KMS-11 (cell line): Measurements from ENCODE around the gene CYTH3.
"Not testable (repeated sequence)": the region's sequence is repeated elsewhere in the genome, so short reads cannot be mapped to it uniquely, and the experiment has no call there.

ENCODE experiments used
- H2AFZ ChIP-seq: fragments of 200-600 bp; sonication (generic); 2 replicates; pipeline ENCODE4 v1.6.1; 2016; ENCODE audit warnings: antibody characterized with exemption, mixed run types, low read depth
- H3K27ac ChIP-seq: fragments of 200-600 bp; sonication (generic); 2 replicates; pipeline ENCODE4 v1.6.1; 2016; ENCODE audit warnings: mild to moderate bottlenecking, mixed run types
- H3K27me3 ChIP-seq: fragments of 200-600 bp; sonication (generic); 2 replicates; pipeline ENCODE4 v1.6.1; 2017; ENCODE audit warnings: mild to moderate bottlenecking, low read depth, mixed run types, moderate library complexity; ENCODE audit not compliant: insufficient read depth
- H3K36me3 ChIP-seq: fragments of 200-600 bp; sonication (generic); 2 replicates; pipeline ENCODE4 v1.6.1; 2017; ENCODE audit warnings: mild to moderate bottlenecking, mixed run types; ENCODE audit not compliant: insufficient read depth
- H3K4me1 ChIP-seq: fragments of 200-600 bp; sonication (generic); 2 replicates; pipeline ENCODE4 v1.6.1; 2016; ENCODE audit warnings: mild to moderate bottlenecking, low read depth, mixed run types; ENCODE audit not compliant: poor library complexity, severe bottlenecking
- H3K4me2 ChIP-seq: fragments of 200-600 bp; sonication (generic); 2 replicates; pipeline ENCODE4 v1.7.0; 2016; ENCODE audit warnings: mild to moderate bottlenecking, mixed run types
- H3K4me3 ChIP-seq: fragments of 200-600 bp; sonication (generic); IDR thresholded peaks from 2 replicates; pipeline ENCODE4 v1.6.1; 2017; ENCODE audit warnings: low read depth, low read length, mixed read lengths; ENCODE audit not compliant: insufficient read depth
- H3K79me2 ChIP-seq: fragments of 200-600 bp; sonication (generic); 2 replicates; pipeline ENCODE4 v1.6.1; 2016; ENCODE audit warnings: low read depth, mixed run types; ENCODE audit not compliant: insufficient read depth
- H3K9ac ChIP-seq: fragments of 200-600 bp; sonication (generic); 2 replicates; pipeline ENCODE4 v1.6.1; 2016; ENCODE audit warnings: mild to moderate bottlenecking, mixed run types
- H4K20me1 ChIP-seq: fragments of 200-600 bp; sonication (generic); 2 replicates; pipeline ENCODE4 v1.6.1; 2016; ENCODE audit warnings: mild to moderate bottlenecking, mixed run types; ENCODE audit not compliant: insufficient read depth
- TF ChIP-seq, protein P1 (sequence below): fragments of 200-600 bp; sonication (generic); conservative IDR thresholded peaks from 2 replicates; pipeline ENCODE4 v1.6.1; 2017; ENCODE audit warnings: low read depth, mild to moderate bottlenecking, antibody characterized with exemption, low read length, moderate library complexity, mixed read lengths

The CYTH3 gene

DNA sequence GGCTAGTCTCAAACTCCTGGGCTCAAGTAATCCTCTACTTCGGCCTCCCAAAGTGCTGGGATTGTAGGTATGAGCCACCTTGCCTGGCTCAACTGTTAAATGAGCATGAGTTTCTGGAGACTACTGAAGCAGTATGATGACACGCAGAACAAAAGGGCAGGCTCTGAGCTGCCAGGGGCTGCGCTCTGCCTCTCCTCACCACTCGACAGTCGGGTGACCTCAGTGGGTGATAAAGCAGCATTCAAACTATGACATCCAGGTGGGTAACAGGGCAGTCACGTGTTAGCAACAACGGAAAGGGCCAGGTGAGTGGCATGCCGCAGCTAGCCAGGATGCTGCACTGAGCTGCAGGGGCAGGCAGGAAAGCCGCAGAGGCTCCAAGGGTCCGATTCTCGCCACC is 71.5 kb downstream of the CYTH3 start:
- Histone ChIP-seq H3K4me2 (no peak overlapping the region), H3K4me3 (no peak overlapping the region), H3K79me2 (no peaks in the 10 kb centered on the region), H3K27ac (no peak overlapping the region), H3K4me1 (no peaks in the 10 kb centered on the region), H4K20me1 (no peaks in the 10 kb centered on the region), H3K9ac (no peak overlapping the region), H3K27me3 (no peaks in the 10 kb centered on the region), H2AFZ (no peak overlapping the region), H3K36me3 (no peaks in the 10 kb centered on the region)
- TF ChIP-seq, protein P1, sequence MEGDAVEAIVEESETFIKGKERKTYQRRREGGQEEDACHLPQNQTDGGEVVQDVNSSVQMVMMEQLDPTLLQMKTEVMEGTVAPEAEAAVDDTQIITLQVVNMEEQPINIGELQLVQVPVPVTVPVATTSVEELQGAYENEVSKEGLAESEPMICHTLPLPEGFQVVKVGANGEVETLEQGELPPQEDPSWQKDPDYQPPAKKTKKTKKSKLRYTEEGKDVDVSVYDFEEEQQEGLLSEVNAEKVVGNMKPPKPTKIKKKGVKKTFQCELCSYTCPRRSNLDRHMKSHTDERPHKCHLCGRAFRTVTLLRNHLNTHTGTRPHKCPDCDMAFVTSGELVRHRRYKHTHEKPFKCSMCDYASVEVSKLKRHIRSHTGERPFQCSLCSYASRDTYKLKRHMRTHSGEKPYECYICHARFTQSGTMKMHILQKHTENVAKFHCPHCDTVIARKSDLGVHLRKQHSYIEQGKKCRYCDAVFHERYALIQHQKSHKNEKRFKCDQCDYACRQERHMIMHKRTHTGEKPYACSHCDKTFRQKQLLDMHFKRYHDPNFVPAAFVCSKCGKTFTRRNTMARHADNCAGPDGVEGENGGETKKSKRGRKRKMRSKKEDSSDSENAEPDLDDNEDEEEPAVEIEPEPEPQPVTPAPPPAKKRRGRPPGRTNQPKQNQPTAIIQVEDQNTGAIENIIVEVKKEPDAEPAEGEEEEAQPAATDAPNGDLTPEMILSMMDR, result no peak

DNA sequence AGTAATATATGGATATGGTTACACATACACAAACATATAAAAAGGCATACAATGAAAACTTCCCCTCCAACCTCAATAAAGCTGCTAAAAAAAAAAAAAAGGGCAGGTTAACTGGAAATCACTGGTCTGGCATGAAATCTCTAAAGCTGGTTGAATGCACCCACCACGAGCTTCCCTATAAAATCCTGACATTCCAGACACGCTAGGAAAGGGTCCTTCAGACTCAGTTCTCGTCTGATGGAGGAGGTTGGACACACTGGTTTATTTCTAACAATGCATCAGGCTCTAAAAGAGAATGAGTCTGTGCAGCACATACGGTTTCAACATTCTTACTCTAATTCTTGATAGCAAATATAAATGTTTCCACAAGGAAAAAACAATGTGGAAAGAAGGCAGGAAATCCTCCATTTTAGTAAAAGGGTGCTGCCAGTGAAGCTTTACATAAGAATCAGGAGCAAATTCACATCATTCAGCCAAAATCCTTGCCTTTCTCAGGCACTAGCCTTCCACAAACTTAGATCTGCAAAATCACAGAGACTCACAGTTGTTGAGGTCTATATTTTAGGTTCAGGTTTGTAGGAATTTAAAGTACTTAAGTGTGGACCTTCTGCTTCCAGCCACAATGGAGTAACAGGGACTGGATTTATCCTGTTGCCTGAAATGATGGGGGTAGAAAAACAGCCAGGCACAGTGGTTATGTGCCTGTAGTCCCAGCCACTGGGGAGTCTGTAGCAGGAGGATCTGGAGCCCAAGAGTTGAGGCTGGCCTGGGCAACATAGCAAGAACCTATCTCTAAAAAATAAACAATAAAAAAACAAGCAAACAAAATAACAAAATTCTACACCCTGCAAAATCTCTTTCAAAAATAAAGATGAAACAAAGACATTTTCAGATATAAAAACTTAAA is 73.5 kb downstream of the CYTH3 start:
- Histone ChIP-seq H2AFZ (no peak overlapping the region), H3K27ac (no peak overlapping the region), H3K9ac (no peak overlapping the region), H3K4me1 (no peaks in the 10 kb centered on the region), H3K79me2 (no peaks in the 10 kb centered on the region), H4K20me1 (no peaks in the 10 kb centered on the region), H3K4me2 (no peak overlapping the region), H3K36me3 (no peaks in the 10 kb centered on the region), H3K27me3 (no peaks in the 10 kb centered on the region), H3K4me3 (no peak overlapping the region)
- TF ChIP-seq, protein P1, result no peak

DNA sequence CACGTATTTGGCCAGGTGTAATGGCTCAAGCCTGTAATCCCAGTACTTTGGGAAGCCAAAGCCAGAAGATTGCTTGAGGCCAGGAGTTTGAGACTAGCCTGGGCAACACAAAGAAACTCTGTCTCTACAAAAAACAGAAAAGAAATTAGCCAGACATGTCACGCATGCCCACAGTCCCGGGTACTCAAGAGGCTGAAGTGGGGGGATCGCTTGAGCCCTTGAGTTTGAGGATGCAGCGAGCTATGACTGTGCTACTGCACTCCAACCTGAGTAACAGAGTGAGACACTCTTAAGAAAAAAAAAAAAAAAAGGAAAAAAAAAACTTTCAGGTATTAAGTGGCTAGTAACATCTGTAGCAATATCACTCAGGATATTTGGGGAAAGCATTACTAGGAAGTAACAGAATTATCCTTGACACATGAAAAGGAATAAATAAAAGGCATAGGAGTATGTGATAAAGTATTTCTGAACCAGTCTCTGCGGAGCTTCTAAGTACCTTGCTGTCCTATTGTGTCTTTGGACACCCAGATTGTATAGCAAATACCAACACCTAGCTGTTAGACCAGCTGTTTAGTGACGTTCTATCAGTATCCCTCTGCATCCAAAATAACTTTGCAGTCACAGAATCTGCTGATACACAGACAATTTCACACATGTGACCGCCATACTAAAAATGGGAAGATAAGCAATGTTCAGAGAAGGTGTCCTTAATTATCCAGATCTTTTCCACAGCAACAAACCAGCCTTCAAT is 74.4 kb downstream of the CYTH3 start:
- Histone ChIP-seq H3K4me2 (no peak overlapping the region), H3K27ac (no peak overlapping the region), H3K4me1 (no peaks in the 10 kb centered on the region), H2AFZ (no peak overlapping the region), H3K79me2 (no peaks in the 10 kb centered on the region), H3K36me3 (no peaks in the 10 kb centered on the region), H3K4me3 (no peak overlapping the region), H3K9ac (no peak overlapping the region), H3K27me3 (no peaks in the 10 kb centered on the region), H4K20me1 (no peaks in the 10 kb centered on the region)
- TF ChIP-seq, protein P1, result no peak

DNA sequence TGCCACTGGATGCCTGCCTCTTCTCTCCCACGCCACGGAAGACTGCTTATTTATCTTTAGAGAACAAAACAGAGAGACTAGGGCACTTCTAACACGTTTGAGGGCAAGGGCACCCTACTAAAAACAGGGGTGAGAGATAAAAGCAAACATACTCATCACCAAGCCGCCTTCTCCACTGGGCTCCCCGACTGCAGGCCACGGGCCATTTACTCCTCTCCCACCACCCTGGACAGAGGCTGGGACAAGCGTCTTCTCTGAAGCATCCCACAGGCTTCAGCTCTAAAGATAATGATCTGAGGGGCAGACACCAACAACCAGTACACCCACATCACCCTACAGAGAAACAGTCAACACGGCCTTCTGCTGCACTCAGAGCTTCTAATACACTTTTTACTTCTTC is 78.7 kb downstream of the CYTH3 start:
- H3K27me3 ChIP-seq, result no peaks in the 10 kb centered on the region
- no peaks in the 10 kb centered on the region for H4K20me1 ChIP-seq
- no peaks in the 10 kb centered on the region for H3K79me2 ChIP-seq
- H3K36me3 ChIP-seq, result no peaks in the 10 kb centered on the region
- no peak overlapping the region for H3K9ac ChIP-seq
- no peak overlapping the region for H2AFZ ChIP-seq
- H3K27ac ChIP-seq, result no peak overlapping the region
- H3K4me3 ChIP-seq, result no peak overlapping the region
- H3K4me2 ChIP-seq, result no peak overlapping the region
- H3K4me1 ChIP-seq, result no peaks in the 10 kb centered on the region
- TF ChIP-seq, protein P1, result no peak

DNA sequence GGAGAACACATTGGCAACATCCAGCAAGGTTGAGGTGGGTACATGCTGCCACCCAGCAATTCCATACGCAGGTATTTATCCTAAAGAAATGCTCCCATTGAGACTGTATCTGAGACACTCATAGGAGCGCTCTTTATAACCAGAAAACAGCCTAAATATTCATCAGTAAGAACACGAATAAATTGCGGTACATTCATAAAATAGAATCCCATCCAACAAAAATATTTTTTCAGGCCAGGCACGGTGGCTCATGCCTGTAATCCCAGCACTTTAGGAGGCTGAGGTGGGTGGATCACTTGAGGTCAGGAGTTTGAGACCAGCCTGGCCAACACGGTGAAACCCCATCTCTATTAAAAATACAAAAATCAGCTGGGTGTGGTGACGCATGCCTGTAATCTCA is 81.9 kb downstream of the CYTH3 start:
- not testable (repeated sequence) for H4K20me1 ChIP-seq

More for the DNA sequence above, 81.9 kb downstream of the CYTH3 start:
- not testable (repeated sequence) for H3K27me3 ChIP-seq, H3K4me3 ChIP-seq, H2AFZ ChIP-seq, H3K9ac ChIP-seq, H3K27ac ChIP-seq, H3K4me2 ChIP-seq, H3K79me2 ChIP-seq, H3K36me3 ChIP-seq, H3K4me1 ChIP-seq
